SK-N-SH treated with all-trans-retinoic acid at 6 μM for 48 hours (cell line): ENCODE data around the gene KLK1.

Source experiments
- ATAC-seq: fragments of 200-7000 bp; cut with Tn5 transposase; 3 replicates; pipeline ENCODE4 v1.9.1; 2020; ENCODE audit warnings: mild to moderate bottlenecking, moderate library complexity
- BACH2 ChIP-seq: fragments of 250-450 bp; sonication (Bioruptor Pico); IDR thresholded peaks from 2 replicates; pipeline ENCODE4 v1.9.0; 2021; ENCODE audit warnings: mild to moderate bottlenecking, borderline replicate concordance
- CREB5 ChIP-seq: fragments of 250-450 bp; sonication (Bioruptor Pico); IDR thresholded peaks from 2 replicates; pipeline ENCODE4 v1.5.1; 2020; ENCODE audit warnings: low read depth, mild to moderate bottlenecking, moderate library complexity
- CSDC2 ChIP-seq: fragments of 250-450 bp; sonication (Bioruptor Pico); IDR thresholded peaks from 2 replicates; pipeline ENCODE4 v1.5.0; 2020; ENCODE audit warnings: mild to moderate bottlenecking, moderate library complexity
- CSRNP3 ChIP-seq: fragments of 250-450 bp; sonication (Bioruptor Pico); IDR thresholded peaks from 2 replicates; pipeline ENCODE4 v1.5.1; 2021; ENCODE audit warnings: mild to moderate bottlenecking, moderate library complexity
- ESRRG ChIP-seq: fragments of 250-450 bp; sonication (Bioruptor Pico); IDR thresholded peaks from 2 replicates; pipeline ENCODE4 v1.6.1; 2021; ENCODE audit warnings: mild to moderate bottlenecking
- ISL1 ChIP-seq: fragments of 250-450 bp; sonication (Bioruptor Pico); IDR thresholded peaks from 2 replicates; pipeline ENCODE4 v2.1.2; 2022; ENCODE audit warnings: mild to moderate bottlenecking, moderate library complexity
- PATZ1 ChIP-seq: fragments of 250-450 bp; sonication (Bioruptor Pico); IDR thresholded peaks from 2 replicates; pipeline ENCODE4 v1.8.0; 2020; ENCODE audit warnings: mild to moderate bottlenecking, moderate library complexity, borderline replicate concordance
- POU6F1 ChIP-seq: fragments of 250-450 bp; sonication (Bioruptor Pico); IDR thresholded peaks from 2 replicates; pipeline ENCODE4 v1.8.0; 2021; ENCODE audit warnings: low read depth, mild to moderate bottlenecking, moderate library complexity, borderline replicate concordance
- PPARA ChIP-seq: fragments of 250-450 bp; sonication (Bioruptor Pico); IDR thresholded peaks from 2 replicates; pipeline ENCODE4 v1.5.0; 2020; ENCODE audit warnings: mild to moderate bottlenecking, borderline replicate concordance
- RARB ChIP-seq: fragments of 250-450 bp; sonication (Bioruptor Pico); IDR thresholded peaks from 2 replicates; pipeline ENCODE4 v1.8.0; 2021; ENCODE audit warnings: mild to moderate bottlenecking, moderate library complexity
- SNAI2 ChIP-seq: fragments of 250-450 bp; sonication (Bioruptor Pico); IDR thresholded peaks from 2 replicates; pipeline ENCODE4 v1.5.0; 2020; ENCODE audit warnings: mild to moderate bottlenecking, moderate library complexity
- TCF4 ChIP-seq: fragments of 250-450 bp; sonication (Bioruptor Pico); IDR thresholded peaks from 2 replicates; pipeline ENCODE4 v1.8.0; 2021; ENCODE audit warnings: mild to moderate bottlenecking, moderate library complexity, borderline replicate concordance
- TOX ChIP-seq: fragments of 250-450 bp; sonication (Bioruptor Pico); IDR thresholded peaks from 2 replicates; pipeline ENCODE4 v1.8.0; 2021; ENCODE audit warnings: mild to moderate bottlenecking, moderate library complexity, borderline replicate concordance
- TSHZ2 ChIP-seq: fragments of 250-450 bp; sonication (Bioruptor Pico); IDR thresholded peaks from 2 replicates; pipeline ENCODE4 v1.5.0; 2020; ENCODE audit warnings: mild to moderate bottlenecking, moderate library complexity
- ZFP30 ChIP-seq: fragments of 450-650 bp; formaldehyde crosslinking; IDR thresholded peaks from 2 replicates; pipeline ENCODE4 v1.5.0; 2022; ENCODE audit warnings: mild to moderate bottlenecking, moderate library complexity
- ZNF70 ChIP-seq: fragments of 450-650 bp; formaldehyde crosslinking; IDR thresholded peaks from 2 replicates; pipeline ENCODE4 v1.5.0; 2020; ENCODE audit warnings: mild to moderate bottlenecking, moderate library complexity
- ZNF8 ChIP-seq: fragments of 450-650 bp; formaldehyde crosslinking; IDR thresholded peaks from 2 replicates; pipeline ENCODE4 v1.5.0; 2020; ENCODE audit warnings: mild to moderate bottlenecking, moderate library complexity

Gene KLK1

GRCh38 chr19:50842130-50842529 is 18.5 kb upstream of the KLK1 start:
- no peak for ATAC-seq
- no peak for TF ChIP-seq ZNF8
- no peak for TF ChIP-seq ZFP30 (CRISPR knock-in tag)
- TF ChIP-seq PPARA, result no peak
- no peak for TF ChIP-seq POU6F1 (CRISPR knock-in tag)
- no peak for TF ChIP-seq ISL1
- no peak for TF ChIP-seq ZNF70 (CRISPR knock-in tag)
- TF ChIP-seq RARB (CRISPR knock-in tag), result no peak
- TF ChIP-seq SNAI2 (CRISPR knock-in tag), result no peak
- TF ChIP-seq TSHZ2, result no peak
- TF ChIP-seq TOX, result no peak
- no peak for TF ChIP-seq CREB5 (CRISPR knock-in tag)
- no peak for TF ChIP-seq BACH2 (CRISPR knock-in tag)
- no peak for TF ChIP-seq CSDC2 (CRISPR knock-in tag)
- TF ChIP-seq CSRNP3, result no peak
- TF ChIP-seq PATZ1, result no peak
- no peak for TF ChIP-seq ESRRG
- TF ChIP-seq, all 23 proteins: peak for 0

- ATAC-seq, result no peak
Measured at GRCh38 chr19:50839712-50840655, 16.4 kb upstream of the KLK1 start.

GRCh38 chr19:50838239-50838638 is 14.7 kb upstream of the KLK1 start:
- no peak for ATAC-seq
- TF ChIP-seq CSDC2 (CRISPR knock-in tag) (no peak), POU6F1 (CRISPR knock-in tag) (no peak), TCF4 (CRISPR knock-in tag) (no peak)

More at GRCh38 chr19:50839712-50840655, 16.4 kb upstream of the KLK1 start:
- TF ChIP-seq ZNF8 (peak; percentile 58), BACH2 (CRISPR knock-in tag) (no peak)
